Activated T-helper 1 cell treated with anti-CD3 and anti-CD28 coated beads, Interleukin-12 subunit alpha, Interleukin-12 subunit beta, Interleukin-2, Interleukin-4 antibody, amounts not matched to agents 30 ng/mL and 10 ng/mL and 1 ng/mL, durations not matched to agents 14 hours and 24 hours and 36 hours (primary cell): ENCODE results near the gene SMARCAD1. TPM values are rescaled to one million over a fixed set of nuclear protein-coding genes. Genes with fewer than 3 reads are reported as not detected.
A peak's percentile ranks its signal among the peaks of the same experiment; 100 is the strongest.

ENCODE experiments used
- DNase-seq: peaks from one replicate; pipeline ENCODE4 v3.0.0; 2021; ENCODE audit warnings: low spot score
- H3K27ac Mint-ChIP-seq: one replicate; pipeline ENCODE4 v1.8.0; 2021; ENCODE audit warnings: mild to moderate bottlenecking, mixed read lengths
- H3K27me3 Mint-ChIP-seq: one replicate; pipeline ENCODE4 v1.8.0; 2022; ENCODE audit warnings: mild to moderate bottlenecking, moderate library complexity, mixed read lengths; ENCODE audit not compliant: insufficient read depth
- H3K36me3 Mint-ChIP-seq: one replicate; pipeline ENCODE4 v1.8.0; 2021; ENCODE audit warnings: low read depth, mixed read lengths
- H3K4me1 Mint-ChIP-seq: one replicate; pipeline ENCODE4 v1.8.0; 2021; ENCODE audit warnings: low read depth, mixed read lengths
- H3K4me3 Mint-ChIP-seq: one replicate; pipeline ENCODE4 v1.8.0; 2021; ENCODE audit warnings: mild to moderate bottlenecking, moderate library complexity, mixed read lengths
- H3K9me3 Mint-ChIP-seq: one replicate; pipeline ENCODE4 v1.8.0; 2021; ENCODE audit warnings: mixed read lengths
- intact Hi-C: fragments of 100-400 bp; cut with micrococcal nuclease; formaldehyde crosslinking; loops from one replicate; pipeline ENCODE4 v1.15.1; 2024
- total RNA-seq: library from RNA; stranded (reverse); gene quantifications from 2 replicates; pipeline ENCODE4 v1.2.3, GENCODE V29; 2022

The SMARCAD1 gene
- total RNA-seq, 1 donor from 2014 or later: 44.0 TPM

- H3K4me1 Mint-ChIP-seq: peaks cover 31% of the 10 kb centered on the region
- intact Hi-C loops: loop anchor here (1.0 kb wide), 1 partner anchor 243 kb away; the partner anchor contains the start of gene PDLIM5
- no peak for DNase-seq
- H3K27me3 Mint-ChIP-seq: peaks cover 1% of the 10 kb centered on the region
- peak overlapping the region; percentile 99 for H3K27ac Mint-ChIP-seq
- H3K9me3 Mint-ChIP-seq: no peaks in the 10 kb centered on the region
- H3K4me3 Mint-ChIP-seq: peak overlapping the region; percentile 95
- peaks cover 36% of the 10 kb centered on the region for H3K36me3 Mint-ChIP-seq
Measured at GRCh38 chr4:94208266-94208665, 601 bp downstream of the SMARCAD1 start.

DNA sequence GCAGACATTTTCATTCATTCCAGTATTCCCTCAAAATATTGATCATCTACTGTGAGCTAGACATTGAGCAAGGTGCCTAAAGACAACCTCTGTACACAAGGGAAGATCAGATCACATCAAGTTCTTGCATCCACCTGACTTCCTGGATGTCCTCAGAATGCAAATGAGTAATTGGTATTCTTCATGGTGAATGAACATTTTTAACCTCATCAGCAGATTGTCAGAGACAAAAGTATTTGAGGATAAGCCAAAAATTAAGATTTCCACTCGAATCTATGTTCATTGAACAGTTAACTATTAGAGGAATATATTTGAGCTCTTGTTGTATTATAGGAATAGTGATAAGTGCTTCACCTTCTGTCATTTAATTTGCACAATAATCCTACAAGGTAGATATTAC lies 1.3 kb downstream of the SMARCAD1 start:
- peaks cover 42% of the 10 kb centered on the region for H3K36me3 Mint-ChIP-seq
- H3K4me1 Mint-ChIP-seq: peaks cover 38% of the 10 kb centered on the region
- H3K27ac Mint-ChIP-seq: peak overlapping the region; percentile 99
- no peaks in the 10 kb centered on the region for H3K9me3 Mint-ChIP-seq
- intact Hi-C loops: loop anchor here (1.0 kb wide), 1 partner anchor 242 kb away; the partner anchor contains the start of gene PDLIM5
- H3K4me3 Mint-ChIP-seq: peak overlapping the region; percentile 95
- no peak for DNase-seq
- peaks cover 1% of the 10 kb centered on the region for H3K27me3 Mint-ChIP-seq

DNA sequence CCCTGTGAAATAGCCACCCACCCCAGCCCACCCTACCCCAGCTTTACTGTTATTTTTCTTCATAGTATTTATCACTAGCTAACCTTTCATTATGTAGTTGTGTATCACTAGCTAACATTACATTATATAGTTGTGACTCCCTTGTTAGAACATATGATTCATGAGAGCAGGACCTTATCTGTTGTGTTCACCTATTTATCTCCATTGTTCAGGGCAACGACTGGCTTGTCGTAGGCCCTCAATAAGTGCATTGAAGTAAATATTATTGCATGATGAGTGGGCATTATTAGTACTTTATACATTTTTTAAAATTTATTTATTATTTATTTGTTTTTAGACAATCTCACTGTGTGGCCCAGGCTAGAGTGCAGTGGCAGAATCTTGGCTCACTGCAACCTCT lies 4.2 kb downstream of the SMARCAD1 start:
- H3K36me3 Mint-ChIP-seq: peaks cover 66% of the 10 kb centered on the region
- peaks cover 62% of the 10 kb centered on the region for H3K4me1 Mint-ChIP-seq

GRCh38 chr4:94214703-94215319 lies 7.1 kb downstream of the SMARCAD1 start:
- Mint-ChIP-seq H3K4me1 (peaks cover 48% of the 10 kb centered on the region), H3K27me3 (no peaks in the 10 kb centered on the region), H3K27ac (peak overlapping the region; percentile 45), H3K9me3 (no peaks in the 10 kb centered on the region), H3K36me3 (peaks cover 56% of the 10 kb centered on the region), H3K4me3 (peak overlapping the region; percentile 2)
- DNase-seq: no peak
- intact Hi-C loops: no loop called here

More for the DNA sequence above, 4.2 kb downstream of the SMARCAD1 start:
- Mint-ChIP-seq H3K9me3 (no peaks in the 10 kb centered on the region), H3K4me3 (no peak overlapping the region), H3K27ac (no peak overlapping the region), H3K27me3 (no peaks in the 10 kb centered on the region)
- no peak for DNase-seq
- intact Hi-C loops: no loop called here

DNA sequence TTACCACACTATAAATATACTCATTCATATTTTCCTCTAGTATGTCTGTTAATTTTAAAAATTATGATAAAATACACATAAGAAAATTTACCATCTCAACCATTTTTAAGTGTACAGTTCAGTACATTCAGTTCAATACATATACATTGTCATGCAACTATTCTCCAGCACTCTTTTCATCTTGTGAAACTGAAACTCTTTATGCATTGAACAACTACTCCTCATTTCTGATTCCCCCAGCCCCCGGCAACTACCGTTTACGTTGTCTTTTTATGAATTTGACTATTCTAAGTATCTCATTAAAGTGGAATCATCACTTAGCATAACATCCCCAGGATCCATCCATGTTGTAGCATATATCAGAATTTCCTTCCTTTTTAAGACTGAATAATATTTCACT lies 8.7 kb downstream of the SMARCAD1 start:
- no peak for DNase-seq
- peaks cover 45% of the 10 kb centered on the region for H3K4me1 Mint-ChIP-seq
- no peak overlapping the region for H3K4me3 Mint-ChIP-seq
- no peaks in the 10 kb centered on the region for H3K27me3 Mint-ChIP-seq
- peak overlapping the region; percentile 10 for H3K27ac Mint-ChIP-seq
- H3K36me3 Mint-ChIP-seq: peaks cover 48% of the 10 kb centered on the region
- H3K9me3 Mint-ChIP-seq: no peaks in the 10 kb centered on the region
- intact Hi-C loops: loop anchor here (1.0 kb wide), 1 partner anchor 9 kb away; the partner anchor contains the start of gene SMARCAD1

- no peaks in the 10 kb centered on the region for H3K27me3 Mint-ChIP-seq
- DNase-seq: no peak
- no peak overlapping the region for H3K4me3 Mint-ChIP-seq
- H3K9me3 Mint-ChIP-seq: no peaks in the 10 kb centered on the region
- intact Hi-C loops: no loop called here
- H3K27ac Mint-ChIP-seq: no peak overlapping the region
- H3K4me1 Mint-ChIP-seq: peaks cover 25% of the 10 kb centered on the region
- peaks cover 32% of the 10 kb centered on the region for H3K36me3 Mint-ChIP-seq
Measured at GRCh38 chr4:94219402-94219801, 11.7 kb downstream of the SMARCAD1 start.

DNA sequence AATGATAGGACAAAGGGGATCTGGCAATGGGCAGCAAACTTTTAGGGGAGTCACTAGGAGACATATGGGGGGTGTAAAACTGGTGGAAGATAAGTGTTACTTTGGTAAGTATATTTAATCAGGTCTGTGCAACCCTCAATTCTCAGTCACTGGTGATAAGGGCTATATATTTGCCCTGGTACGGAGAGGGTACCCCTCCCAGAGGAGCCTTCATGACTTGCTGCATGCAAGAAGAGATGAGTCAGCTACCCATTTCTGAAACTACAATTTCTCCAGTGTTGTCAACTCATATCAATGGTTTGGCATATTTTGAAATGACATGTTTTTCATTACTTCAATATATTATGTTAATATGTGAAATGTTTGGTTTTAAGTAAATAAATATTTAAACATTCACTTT lies 14.3 kb downstream of the SMARCAD1 start:
- Mint-ChIP-seq H3K36me3 (peaks cover 16% of the 10 kb centered on the region), H3K4me3 (no peak overlapping the region), H3K27ac (no peak overlapping the region), H3K4me1 (peaks cover 6% of the 10 kb centered on the region), H3K9me3 (no peaks in the 10 kb centered on the region), H3K27me3 (no peaks in the 10 kb centered on the region)
- DNase-seq: no peak
- intact Hi-C loops: no loop called here

DNA sequence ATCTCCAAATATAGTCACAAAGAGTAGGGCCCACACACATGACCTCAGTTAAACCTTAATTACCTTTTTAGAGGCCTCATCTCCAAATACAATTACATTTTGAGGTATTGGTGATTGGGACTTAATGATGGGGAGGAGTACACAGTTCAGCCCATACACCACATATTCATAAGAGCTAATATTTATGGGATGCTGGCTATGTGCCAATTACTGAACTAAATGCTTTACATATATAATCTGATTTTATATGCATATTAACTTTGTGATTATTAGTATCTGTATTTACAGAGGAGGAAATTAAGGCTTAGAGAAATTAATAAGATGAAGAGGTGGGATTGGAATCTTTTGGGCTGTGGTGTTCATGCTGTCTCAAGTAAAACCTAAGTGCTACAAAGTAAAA lies 17.8 kb downstream of the SMARCAD1 start:
- Mint-ChIP-seq H3K9me3 (no peaks in the 10 kb centered on the region), H3K4me1 (no peaks in the 10 kb centered on the region), H3K36me3 (peaks cover 21% of the 10 kb centered on the region), H3K4me3 (no peak overlapping the region), H3K27ac (no peak overlapping the region), H3K27me3 (no peaks in the 10 kb centered on the region)
- no peak for DNase-seq
- intact Hi-C loops: no loop called here

GRCh38 chr4:94226763-94227162 lies 19.1 kb downstream of the SMARCAD1 start:
- Mint-ChIP-seq H3K36me3 (peaks cover 16% of the 10 kb centered on the region), H3K27ac (no peak overlapping the region), H3K27me3 (no peaks in the 10 kb centered on the region), H3K4me1 (no peaks in the 10 kb centered on the region), H3K9me3 (no peaks in the 10 kb centered on the region), H3K4me3 (no peak overlapping the region)
- intact Hi-C loops: no loop called here
- no peak for DNase-seq

GRCh38 chr4:94228493-94229216 lies 21.0 kb downstream of the SMARCAD1 start:
- Mint-ChIP-seq H3K27ac (no peak overlapping the region), H3K4me1 (no peaks in the 10 kb centered on the region), H3K27me3 (no peaks in the 10 kb centered on the region), H3K9me3 (no peaks in the 10 kb centered on the region), H3K4me3 (no peak overlapping the region), H3K36me3 (peaks cover 19% of the 10 kb centered on the region)
- intact Hi-C loops: no loop called here
- no peak for DNase-seq

GRCh38 chr4:94232519-94232918 lies 24.9 kb downstream of the SMARCAD1 start:
- no peak overlapping the region for H3K27ac Mint-ChIP-seq
- no peak for DNase-seq
- no peak overlapping the region for H3K4me3 Mint-ChIP-seq
- intact Hi-C loops: no loop called here
- H3K36me3 Mint-ChIP-seq: peaks cover 18% of the 10 kb centered on the region
- H3K4me1 Mint-ChIP-seq: no peaks in the 10 kb centered on the region
- no peaks in the 10 kb centered on the region for H3K9me3 Mint-ChIP-seq
- no peaks in the 10 kb centered on the region for H3K27me3 Mint-ChIP-seq

DNA sequence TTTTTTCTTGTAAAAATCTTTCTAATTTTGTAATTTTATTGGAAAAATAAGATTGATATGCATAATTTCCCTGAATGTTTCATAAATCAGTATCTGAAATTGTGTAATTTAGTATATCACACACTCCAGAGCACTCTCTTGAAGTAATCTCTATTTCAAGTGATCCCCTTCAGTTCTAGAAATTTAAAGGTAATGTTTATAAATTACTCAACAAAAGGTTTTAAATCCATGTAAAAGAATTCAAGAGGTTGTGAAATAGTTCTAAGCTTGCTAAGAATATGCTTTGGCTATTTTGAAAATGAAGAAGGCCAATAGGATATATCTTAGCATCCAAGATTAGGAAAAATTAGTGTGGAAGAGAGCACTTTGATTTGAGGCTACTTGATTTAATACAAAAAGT lies 28.2 kb downstream of the SMARCAD1 start:
- no peaks in the 10 kb centered on the region for H3K27me3 Mint-ChIP-seq

GRCh38 chr4:94237271-94237670 lies 29.6 kb downstream of the SMARCAD1 start:
- Mint-ChIP-seq H3K36me3 (peaks cover 22% of the 10 kb centered on the region), H3K4me1 (no peaks in the 10 kb centered on the region), H3K27ac (no peak overlapping the region), H3K9me3 (no peaks in the 10 kb centered on the region), H3K27me3 (no peaks in the 10 kb centered on the region), H3K4me3 (no peak overlapping the region)
- DNase-seq: no peak
- intact Hi-C loops: no loop called here

More for the DNA sequence above, 28.2 kb downstream of the SMARCAD1 start:
- Mint-ChIP-seq H3K36me3 (peaks cover 17% of the 10 kb centered on the region), H3K4me3 (no peak overlapping the region), H3K27ac (no peak overlapping the region), H3K4me1 (no peaks in the 10 kb centered on the region), H3K9me3 (no peaks in the 10 kb centered on the region)
- DNase-seq: no peak
- intact Hi-C loops: no loop called here
